Measurements from ENCODE around the gene RSPH1. TPM values are rescaled to one million over a fixed set of nuclear protein-coding genes. Genes with fewer than 3 reads are reported as not detected.

RSPH1 gene
- total RNA-seq, 2 donors from 2014 or later: 0.25 TPM; not detected in 1

GRCh38 chr21:42469272-42469671, 26.8 kb downstream of the RSPH1 start:
- Mint-ChIP-seq H3K4me1 (ENCODE audit: low read depth in 2 of 2) (peaks cover 24 to 29% of the 10 kb centered on the region in 2 donors), H3K27ac (no peak overlapping the region), H3K36me3 (no peaks in the 10 kb centered on the region), H3K4me3 (no peak overlapping the region), H3K27me3 (peaks cover 14 to 16% of the 10 kb centered on the region in 2 donors), H3K9me3 (no peaks in the 10 kb centered on the region)
- peak; percentile 16 for DNase-seq (ENCODE audit: low spot score)
- no peak for ATAC-seq

- Mint-ChIP-seq H3K4me3 (no peak overlapping the region), H3K36me3 (no peaks in the 10 kb centered on the region), H3K27me3 (peaks cover 10 to 12% of the 10 kb centered on the region in 2 donors), H3K4me1 (ENCODE audit: low read depth in 2 of 2) (peaks cover 30 to 35% of the 10 kb centered on the region in 2 donors), H3K27ac (no peak overlapping the region), H3K9me3 (no peaks in the 10 kb centered on the region)
- ATAC-seq: no peak
- DNase-seq (ENCODE audit: low spot score): no peak
These were observed 27.4 kb downstream of the RSPH1 start for GRCh38 chr21:42468491-42469131.

- no peaks in the 10 kb centered on the region for H3K9me3 Mint-ChIP-seq
- no peaks in the 10 kb centered on the region for H3K36me3 Mint-ChIP-seq
- H3K27ac Mint-ChIP-seq: no peak overlapping the region
- peak; percentile 46 for ATAC-seq
- peaks cover 10 to 12% of the 10 kb centered on the region in 2 donors for H3K27me3 Mint-ChIP-seq
- peak; percentile 41 for DNase-seq (ENCODE audit: low spot score)
- H3K4me1 Mint-ChIP-seq (ENCODE audit: low read depth in 2 of 2): peaks cover 33 to 42% of the 10 kb centered on the region in 2 donors
- H3K4me3 Mint-ChIP-seq: peak overlapping the region; percentile 1
These were observed 28.7 kb downstream of the RSPH1 start for GRCh38 chr21:42467140-42467983.

GRCh38 chr21:42466700-42467099, 29.3 kb downstream of the RSPH1 start:
- ATAC-seq: no peak
- DNase-seq (ENCODE audit: low spot score): peak; percentile 18
- H3K27me3 Mint-ChIP-seq: peaks cover 10 to 12% of the 10 kb centered on the region in 2 donors
- H3K36me3 Mint-ChIP-seq: no peaks in the 10 kb centered on the region
- peak overlapping the region; percentile 1 for H3K4me3 Mint-ChIP-seq
- H3K27ac Mint-ChIP-seq: no peak overlapping the region
- no peaks in the 10 kb centered on the region for H3K9me3 Mint-ChIP-seq
- H3K4me1 Mint-ChIP-seq (ENCODE audit: low read depth in 2 of 2): peaks cover 33 to 42% of the 10 kb centered on the region in 2 donors

GRCh38 chr21:42465803-42466127, 30.3 kb downstream of the RSPH1 start:
- H3K36me3 Mint-ChIP-seq: no peaks in the 10 kb centered on the region
- peak overlapping the region; percentile 55 for H3K4me3 Mint-ChIP-seq
- no peak for ATAC-seq
- no peak overlapping the region for H3K27ac Mint-ChIP-seq
- peak; percentile 18 for DNase-seq (ENCODE audit: low spot score)
- H3K27me3 Mint-ChIP-seq: peaks cover 13 to 18% of the 10 kb centered on the region in 2 donors
- no peaks in the 10 kb centered on the region for H3K9me3 Mint-ChIP-seq
- peaks cover 33 to 42% of the 10 kb centered on the region in 2 donors for H3K4me1 Mint-ChIP-seq (ENCODE audit: low read depth in 2 of 2)

- no peak for DNase-seq (ENCODE audit: low spot score)
- Mint-ChIP-seq H3K27ac (peak overlapping the region; percentile 21 to 58), H3K9me3 (no peaks in the 10 kb centered on the region), H3K4me1 (ENCODE audit: low read depth in 2 of 2) (peaks cover 33 to 42% of the 10 kb centered on the region in 2 donors), H3K36me3 (no peaks in the 10 kb centered on the region), H3K27me3 (peaks cover 13 to 18% of the 10 kb centered on the region in 2 donors), H3K4me3 (peak overlapping the region; percentile 55)
- ATAC-seq: peak in 1 of 2 donors; percentile 40
These were observed 30.8 kb downstream of the RSPH1 start for GRCh38 chr21:42465008-42465802.

- Mint-ChIP-seq H3K27me3 (peaks cover 13 to 18% of the 10 kb centered on the region in 2 donors), H3K27ac (peak overlapping the region; percentile 58 to 65), H3K36me3 (no peaks in the 10 kb centered on the region), H3K4me3 (peak overlapping the region; percentile 59), H3K4me1 (ENCODE audit: low read depth in 2 of 2) (peaks cover 33 to 42% of the 10 kb centered on the region in 2 donors), H3K9me3 (no peaks in the 10 kb centered on the region)
- DNase-seq (ENCODE audit: low spot score) (peak; percentile 64), ATAC-seq (peak; percentile 78 to 84)
These were observed 32.0 kb downstream of the RSPH1 start for GRCh38 chr21:42463861-42464515.

- Mint-ChIP-seq H3K4me3 (no peak overlapping the region), H3K27ac (no peak overlapping the region), H3K9me3 (no peaks in the 10 kb centered on the region), H3K4me1 (ENCODE audit: low read depth in 2 of 2) (peaks cover 28 to 36% of the 10 kb centered on the region in 2 donors), H3K36me3 (no peaks in the 10 kb centered on the region), H3K27me3 (peaks cover 9 to 11% of the 10 kb centered on the region in 2 donors)
- no peak for ATAC-seq
- peak; percentile 47 for DNase-seq (ENCODE audit: low spot score)
These were observed 33.8 kb downstream of the RSPH1 start for GRCh38 chr21:42461881-42462877.

- H3K27ac Mint-ChIP-seq: no peak overlapping the region
- no peak overlapping the region for H3K4me3 Mint-ChIP-seq
- no peaks in the 10 kb centered on the region for H3K36me3 Mint-ChIP-seq
- no peak for DNase-seq (ENCODE audit: low spot score)
- no peaks in the 10 kb centered on the region for H3K9me3 Mint-ChIP-seq
- peaks cover 24 to 31% of the 10 kb centered on the region in 2 donors for H3K4me1 Mint-ChIP-seq (ENCODE audit: low read depth in 2 of 2)
- no peak for ATAC-seq
- peaks cover 6 to 12% of the 10 kb centered on the region in 2 donors for H3K27me3 Mint-ChIP-seq
These were observed 34.9 kb downstream of the RSPH1 start for GRCh38 chr21:42461185-42461520.

- H3K27me3 Mint-ChIP-seq: peaks cover 6 to 12% of the 10 kb centered on the region in 2 donors
- DNase-seq (ENCODE audit: low spot score): peak; percentile 38
- no peak for ATAC-seq
- H3K4me3 Mint-ChIP-seq: no peak overlapping the region
- H3K9me3 Mint-ChIP-seq: no peaks in the 10 kb centered on the region
- H3K36me3 Mint-ChIP-seq: no peaks in the 10 kb centered on the region
- H3K4me1 Mint-ChIP-seq (ENCODE audit: low read depth in 2 of 2): peaks cover 19 to 26% of the 10 kb centered on the region in 2 donors
- peak overlapping the region in 1 of 2 donors; percentile 40 for H3K27ac Mint-ChIP-seq
These were observed 35.4 kb downstream of the RSPH1 start for GRCh38 chr21:42460391-42461184.

- Mint-ChIP-seq H3K4me1 (ENCODE audit: low read depth in 2 of 2) (peaks cover 13 to 17% of the 10 kb centered on the region in 2 donors), H3K4me3 (no peak overlapping the region), H3K27ac (peak overlapping the region in 1 of 2 donors; percentile 40), H3K27me3 (peaks cover 6 to 15% of the 10 kb centered on the region in 2 donors), H3K9me3 (no peaks in the 10 kb centered on the region), H3K36me3 (no peaks in the 10 kb centered on the region)
- ATAC-seq (no peak), DNase-seq (ENCODE audit: low spot score) (peak; percentile 53)
These were observed 36.3 kb downstream of the RSPH1 start for GRCh38 chr21:42459546-42460215.
